Embryonic facial prominence (tissue), 1 donor: ENCODE results near the gene TSC1.
"Not testable (repeated sequence)": the region's sequence is repeated elsewhere in the genome, so short reads cannot be mapped to it uniquely, and the experiment has no call there.

Experiments used
- DNase-seq: peaks from one replicate; pipeline ENCODE4 v3.0.0-alpha.2; 2016; ENCODE audit errors: extremely low spot score

The TSC1 gene

GRCh38 chr9:132944294-132945185, at the start of gene TSC1:
Gene TSC1, minus strand, starts transcription at chr9:132944616. Its CDS starts 15,744 bp downstream, at chr9:132928872.
- peak; percentile 92 for DNase-seq

GRCh38 chr9:132993511-132993939, 49.1 kb upstream of the TSC1 start:
- no peak for DNase-seq

GRCh38 chr9:132991351-132992300, 47.2 kb upstream of the TSC1 start:
- no peak for DNase-seq

GRCh38 chr9:132990781-132991180, 46.4 kb upstream of the TSC1 start:
- DNase-seq = no peak

GRCh38 chr9:132989998-132990557, 45.7 kb upstream of the TSC1 start:
- not testable (repeated sequence) for DNase-seq

- DNase-seq = no peak
Observed at GRCh38 chr9:132989414-132989996, 45.1 kb upstream of the TSC1 start.

GRCh38 chr9:132989014-132989310, 44.5 kb upstream of the TSC1 start:
- no peak for DNase-seq

DNA sequence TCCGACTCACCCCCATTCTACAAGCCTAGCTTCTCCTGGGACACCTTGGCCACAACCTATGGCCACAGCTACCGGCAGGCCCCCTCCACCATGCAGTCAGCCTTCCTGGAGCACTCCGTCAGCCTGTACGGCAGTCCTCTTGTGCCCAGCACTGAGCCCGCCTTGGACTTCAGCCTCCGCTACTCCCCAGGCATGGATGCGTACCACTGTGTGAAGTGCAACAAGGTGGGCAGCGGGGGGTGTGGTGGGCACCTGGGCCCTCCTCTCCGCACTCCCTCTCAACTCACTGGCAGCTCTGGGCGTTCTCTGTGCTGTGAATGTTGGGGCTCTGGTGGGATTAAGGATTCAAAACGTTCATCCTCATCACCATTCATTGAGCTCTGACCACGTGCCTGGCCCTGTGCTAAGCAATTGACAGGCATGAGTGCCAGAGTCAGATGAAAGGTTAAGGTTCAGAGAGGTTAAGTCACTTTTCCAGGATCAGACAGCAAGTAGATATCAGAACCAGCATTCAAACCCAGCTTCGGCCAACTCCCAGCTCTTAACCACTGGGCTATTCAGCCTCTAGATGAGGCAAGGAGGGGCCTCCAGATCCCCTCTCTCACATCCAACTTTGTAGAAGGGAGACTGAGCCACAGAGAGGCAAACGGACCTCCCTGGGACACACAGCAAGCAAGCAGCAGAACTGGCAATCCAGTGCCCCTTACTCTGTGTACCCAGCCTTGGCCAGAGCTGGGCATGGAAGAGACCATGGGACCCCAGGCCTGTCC, 44.0 kb upstream of the TSC1 start:
- DNase-seq = no peak

DNA sequence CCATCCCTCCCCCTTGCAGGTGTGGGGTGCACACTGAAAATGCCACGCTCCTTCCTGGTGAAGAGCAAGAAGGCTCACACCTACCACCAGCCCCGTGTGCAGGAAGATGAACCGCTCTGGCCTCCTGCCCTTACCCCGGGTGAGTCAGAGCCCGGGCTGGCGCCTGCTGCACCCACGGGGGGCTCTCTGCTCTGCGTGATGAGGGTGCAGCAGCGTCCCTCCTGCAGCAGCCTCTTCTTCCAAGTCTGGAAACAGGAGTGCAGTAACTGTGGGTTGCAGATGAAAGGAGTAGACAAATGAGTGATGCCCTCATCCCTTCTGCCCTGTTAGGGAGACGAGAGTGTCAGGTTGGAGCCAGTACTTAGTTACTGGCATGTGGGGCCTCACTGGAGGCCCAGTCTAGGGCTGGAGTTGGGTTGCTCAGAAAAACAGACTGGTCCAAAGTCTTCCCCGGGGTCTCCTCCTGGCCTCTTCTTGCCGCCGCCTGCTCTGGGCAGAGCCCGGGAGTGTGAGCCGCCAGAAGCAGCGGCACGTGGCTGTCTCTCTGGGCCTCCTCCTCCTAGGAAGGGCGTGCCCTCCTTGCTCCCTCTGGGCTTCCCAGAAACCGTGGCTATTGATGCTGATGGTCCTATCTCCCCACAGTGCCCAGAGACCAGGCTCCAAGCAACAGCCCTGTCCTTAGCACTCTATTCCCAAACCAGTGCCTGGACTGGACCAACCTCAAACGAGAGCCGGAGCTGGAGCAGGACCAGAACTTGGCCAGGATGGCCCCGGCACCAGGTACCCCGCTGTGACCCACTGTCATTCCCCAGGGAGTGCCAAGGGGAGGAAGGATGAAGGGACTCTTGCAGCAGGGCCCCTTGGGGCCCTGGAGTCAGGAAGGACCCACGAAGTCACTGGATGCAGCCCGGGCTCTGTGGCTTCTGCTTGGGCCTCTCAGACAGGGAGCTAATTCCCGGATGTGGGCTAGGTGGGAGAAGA, 42.5 kb upstream of the TSC1 start:
- DNase-seq = no peak

DNA sequence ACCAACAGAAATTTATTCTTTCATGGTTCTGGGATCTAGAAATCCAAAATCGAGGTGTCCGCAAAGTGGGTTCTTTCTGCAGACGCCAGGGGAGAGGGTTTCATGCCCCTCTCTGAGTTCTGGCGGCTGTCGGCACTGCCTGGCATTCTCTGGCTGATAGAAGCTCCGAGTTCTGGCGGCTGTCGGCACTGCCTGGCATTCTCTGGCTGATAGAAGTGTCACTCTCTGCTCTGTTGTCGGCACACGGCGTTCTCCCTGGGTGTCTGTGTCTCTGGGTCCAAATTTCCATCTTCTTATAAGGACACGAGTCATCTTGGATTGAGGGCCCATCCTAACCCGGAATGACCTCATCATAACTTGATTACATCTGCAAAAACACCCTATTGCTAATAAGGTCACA, 41.7 kb upstream of the TSC1 start:
- DNase-seq = no peak

- no peak for DNase-seq
Observed at GRCh38 chr9:132985489-132985888, 41.1 kb upstream of the TSC1 start.

GRCh38 chr9:132985071-132985350, 40.6 kb upstream of the TSC1 start:
- no peak for DNase-seq

DNA sequence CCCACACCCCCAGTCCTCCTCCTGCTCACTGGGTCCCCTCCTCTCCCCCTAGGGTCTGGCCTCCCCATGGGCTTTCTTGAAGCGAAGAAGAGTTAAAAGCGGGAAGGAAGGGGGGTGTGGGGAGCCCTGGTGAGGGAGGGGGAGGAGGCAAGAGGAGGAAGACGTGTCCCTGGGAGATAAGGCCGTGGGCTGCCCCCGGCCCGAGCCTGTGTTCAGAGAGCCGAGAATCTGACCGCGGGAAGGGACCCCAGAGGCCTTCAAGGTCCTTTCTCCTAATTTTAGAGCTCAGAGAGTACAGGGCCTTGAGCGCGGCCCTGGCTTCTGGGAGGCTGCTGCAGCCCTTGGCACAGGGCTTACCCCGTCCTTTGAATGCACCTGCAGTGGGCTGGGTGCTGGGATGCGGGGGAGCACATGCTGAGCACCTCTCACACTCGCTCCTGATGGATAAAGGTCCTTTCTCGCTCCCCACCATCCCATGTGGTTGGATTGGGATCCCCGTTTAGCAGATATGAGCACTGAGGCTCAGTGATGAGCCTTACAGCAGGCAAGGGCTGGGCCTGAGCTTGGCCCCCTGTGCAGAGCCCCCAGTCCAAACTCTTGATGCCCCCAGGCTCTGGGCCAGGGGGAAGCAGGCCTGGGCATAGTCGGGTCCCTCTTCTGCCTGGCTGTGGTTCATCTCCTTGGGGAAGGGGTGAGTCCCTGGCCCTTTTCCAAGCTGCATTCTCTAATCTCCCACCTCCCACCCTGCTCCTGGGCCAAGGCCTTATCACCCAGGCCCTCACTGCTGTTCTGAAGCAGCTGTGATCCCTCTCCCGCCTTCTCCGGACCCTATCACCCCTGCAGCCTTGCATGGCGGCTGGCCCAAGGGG, 40.0 kb upstream of the TSC1 start:
- DNase-seq = no peak

GRCh38 chr9:132983491-132984201, 39.2 kb upstream of the TSC1 start:
- no peak for DNase-seq

DNA sequence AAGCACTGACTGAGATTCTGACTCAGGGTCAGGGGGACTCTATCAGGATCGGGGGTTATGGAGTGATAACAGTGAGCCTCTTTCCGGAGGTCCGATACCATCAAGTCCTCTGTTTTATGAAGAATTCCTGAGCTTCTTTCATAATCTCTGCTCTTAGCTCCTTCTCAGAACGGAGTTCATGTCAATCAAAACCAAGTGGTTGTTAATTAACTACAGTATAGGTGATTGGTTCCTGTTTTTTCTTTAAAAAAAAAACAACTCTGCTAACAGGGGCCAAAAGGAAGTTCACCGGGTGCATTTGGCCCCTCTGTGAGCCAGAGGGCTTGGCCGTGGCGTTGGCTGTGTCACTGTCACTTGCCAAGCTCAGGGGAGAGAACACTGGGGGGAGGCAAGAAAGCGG, 38.0 kb upstream of the TSC1 start:
- DNase-seq = no peak

- no peak for DNase-seq
Observed at GRCh38 chr9:132980157-132980556, 35.7 kb upstream of the TSC1 start.

- DNase-seq = no peak
Observed at GRCh38 chr9:132978451-132979131, 34.2 kb upstream of the TSC1 start, which contains the start of gene GFI1B. Gene GFI1B, plus strand, starts transcription at chr9:132978694. Its CDS starts 7,985 bp downstream, at chr9:132986679.

- no peak for DNase-seq
Observed at GRCh38 chr9:132978112-132978450, 33.7 kb upstream of the TSC1 start.
